ENCODE results near the gene STING1. TPM values are rescaled to one million over a fixed set of nuclear protein-coding genes. Genes with fewer than 3 reads are reported as not detected.

The STING1 gene
- total and polyA plus RNA-seq, 8 donors, result 6.1 to 23.7 (median 11.6) TPM

GRCh38 chr5:139461698-139462097 is 20.9 kb downstream of the STING1 start:
- peak overlapping the region; percentile 25 to 79 (median 59) for H3K27ac ChIP-seq
- no peaks in the 10 kb centered on the region for H3K27me3 ChIP-seq
- peaks cover 10 to 24% (median 15%) of the 10 kb centered on the region in 4 donors for H3K4me1 ChIP-seq
- H3K4me3 ChIP-seq, result peak overlapping the region in 2 of 4 donors; percentile 1 to 15
- intact Hi-C loops (cut with DNase I; ENCODE audit: low total_unique reads), result no loop called here
- H3K36me3 ChIP-seq, result no peaks in the 10 kb centered on the region
- no peaks in the 10 kb centered on the region for H3K9me3 ChIP-seq
- 63 to 91% (median 81%) methylated on average over 4 to 5 of the region's 5 CpGs for WGBS, 5 donors
- DNase-seq, result no peak
- TF ChIP-seq POLR2AphosphoS5 (IDR thresholded peaks at IDR 0.05) (peak in 1 of 3 donors; percentile 3), POLR2A (IDR thresholded peaks at IDR 0.05) (no peak)

- H3K27ac ChIP-seq, result peak overlapping the region; percentile 4 to 79 (median 59)
- H3K4me3 ChIP-seq, result peak overlapping the region in 3 of 4 donors; percentile 1 to 14 (median 2)
- 84 to 99% (median 90%) methylated on average over 5 to 7 of the region's 7 CpGs for WGBS, 5 donors
- no peaks in the 10 kb centered on the region for H3K9me3 ChIP-seq
- no peak for DNase-seq
- intact Hi-C loops (cut with DNase I; ENCODE audit: low total_unique reads), result no loop called here
- TF ChIP-seq EP300 (IDR thresholded peaks at IDR 0.05), result no peak
- TF ChIP-seq POLR2A (IDR thresholded peaks at IDR 0.05), result no peak
- TF ChIP-seq POLR2AphosphoS5 (IDR thresholded peaks at IDR 0.05), result no peak
- no peak for TF ChIP-seq CTCF (IDR thresholded peaks at IDR 0.05)
- no peaks in the 10 kb centered on the region for H3K36me3 ChIP-seq
- H3K4me1 ChIP-seq, result peaks cover 10 to 24% (median 15%) of the 10 kb centered on the region in 4 donors
- H3K27me3 ChIP-seq, result no peaks in the 10 kb centered on the region
Measured at GRCh38 chr5:139461176-139461575, 21.4 kb downstream of the STING1 start.

GRCh38 chr5:139460455-139460854 is 22.1 kb downstream of the STING1 start:
- WGBS, 5 donors, result 67 to 92% (median 83%) methylated on average over 1 of the region's 1 CpG
- TF ChIP-seq EP300 (IDR thresholded peaks at IDR 0.05), result no peak
- TF ChIP-seq CTCF (IDR thresholded peaks at IDR 0.05), result no peak
- TF ChIP-seq POLR2AphosphoS5 (IDR thresholded peaks at IDR 0.05), result no peak
- no peak for TF ChIP-seq POLR2A (IDR thresholded peaks at IDR 0.05)
- Histone ChIP-seq H3K36me3 (no peaks in the 10 kb centered on the region), H3K4me3 (peak overlapping the region in 1 of 4 donors; percentile 2), H3K4me1 (peaks cover 10 to 24% (median 15%) of the 10 kb centered on the region in 4 donors), H3K27ac (peak overlapping the region in 4 of 5 donors; percentile 62 to 79 (median 74)), H3K9me3 (no peaks in the 10 kb centered on the region), H3K27me3 (no peaks in the 10 kb centered on the region)
- intact Hi-C loops (cut with DNase I; ENCODE audit: low total_unique reads), result no loop called here
- no peak for DNase-seq

- WGBS, 5 donors, result 14 to 47% (median 39%) methylated on average over 8 of the region's 8 CpGs
- intact Hi-C loops (cut with DNase I; ENCODE audit: low total_unique reads), result no loop called here
- Histone ChIP-seq H3K27me3 (no peaks in the 10 kb centered on the region), H3K27ac (peak overlapping the region; percentile 32 to 79 (median 74)), H3K36me3 (no peaks in the 10 kb centered on the region), H3K9me3 (no peaks in the 10 kb centered on the region), H3K4me1 (peaks cover 10 to 24% (median 15%) of the 10 kb centered on the region in 4 donors), H3K4me3 (no peak overlapping the region)
- peak; percentile 50 to 84 for DNase-seq
- TF ChIP-seq EP300 (IDR thresholded peaks at IDR 0.05), result no peak
- no peak for TF ChIP-seq POLR2A (IDR thresholded peaks at IDR 0.05)
- TF ChIP-seq POLR2AphosphoS5 (IDR thresholded peaks at IDR 0.05), result peak in 1 of 3 donors; percentile 40
- TF ChIP-seq CTCF (IDR thresholded peaks at IDR 0.05), result no peak
Measured at GRCh38 chr5:139459451-139459934, 23.1 kb downstream of the STING1 start.
